Left lung (tissue), 10 donors: ENCODE measurements around the gene ALDH1A2. TPM values are rescaled to one million over a fixed set of nuclear protein-coding genes. Genes with fewer than 3 reads are reported as not detected.
"Not testable (repeated sequence)": the region's sequence is repeated elsewhere in the genome, so short reads cannot be mapped to it uniquely, and the experiment has no call there.

Experiments used
- ATAC-seq: fragments of 200-7000 bp; cut with Tn5 transposase; one replicate; pipeline ENCODE4 v1.9.1; 2020; ENCODE audit warnings: moderate library complexity
- DNase-seq, 4 donors: peaks; one replicate each; pipeline ENCODE4 v3.0.0-alpha.2; 2013 to 2020
- H3K27ac ChIP-seq, 2 donors: fragments of 200-600 bp; sonication (generic) in 1 of 2; one replicate each; pipeline versions ENCODE4 v1.5.0 to v1.8.0; 2020 to 2021
- H3K27me3 ChIP-seq, 2 donors: fragments of 200-600 bp; sonication (generic) in 1 of 2; one replicate each; pipeline versions ENCODE4 v1.5.0 to v1.8.0; 2020 to 2021
- H3K36me3 ChIP-seq, 2 donors: fragments of 200-600 bp; sonication (generic) in 1 of 2; one replicate each; pipeline versions ENCODE4 v1.5.0 to v1.8.0; 2020 to 2021
- H3K4me1 ChIP-seq, 2 donors: fragments of 200-600 bp; one replicate each; pipeline ENCODE4 v1.8.0; 2021
- H3K4me3 ChIP-seq, 2 donors: fragments of 200-600 bp; sonication (generic) in 1 of 2; one replicate each; pipeline versions ENCODE4 v1.5.0 to v1.8.0; 2020 to 2021; ENCODE audit warnings: mild to moderate bottlenecking in 1 of 2
- H3K9me3 ChIP-seq, 2 donors: fragments of 200-600 bp; sonication (generic) in 1 of 2; one replicate each; pipeline versions ENCODE4 v1.5.0 to v1.8.0; 2020 to 2021
- intact Hi-C, 2 donors: fragments of 100-400 bp; cut with DNase I; formaldehyde crosslinking; loops; one replicate each; pipeline versions ENCODE4 v1.11.2 to v1.14.2; 2022
- polyA plus RNA-seq, 6 donors: library from polyadenylated mRNA; unstranded; fragments of 120-200 nt; gene quantifications; one replicate each; pipeline ENCODE4 v1.2.1, GENCODE V29; 2013; ENCODE audit not compliant: insufficient read length in 6 of 6
- total RNA-seq, 2 donors: library from RNA; stranded (reverse); fragmentation: NEBNext Ultra II Directional; extraction: Animal tissue kit (Norgen Biotek cat#: 25700); gene quantifications; one replicate each; pipeline ENCODE4 v1.2.1, GENCODE V29; 2021
- TF ChIP-seq, protein P1 (sequence below), 2 donors: fragments of 200-600 bp; sonication (generic) in 1 of 2; IDR thresholded peaks; one replicate each; pipeline versions ENCODE4 v1.5.0 to v1.8.0; 2021; ENCODE audit warnings: antibody characterized with exemption in 2 of 2
- donor health status: DM: no; HTN: yes; CAD: no.
- donor health status: DM: no; HTN: no; CAD: no.

Gene ALDH1A2
- total and polyA plus RNA-seq, 8 donors: 3.7 to 68.2 (median 52.0) TPM

- intact Hi-C loops: no loop called here
- TF ChIP-seq, protein P1, sequence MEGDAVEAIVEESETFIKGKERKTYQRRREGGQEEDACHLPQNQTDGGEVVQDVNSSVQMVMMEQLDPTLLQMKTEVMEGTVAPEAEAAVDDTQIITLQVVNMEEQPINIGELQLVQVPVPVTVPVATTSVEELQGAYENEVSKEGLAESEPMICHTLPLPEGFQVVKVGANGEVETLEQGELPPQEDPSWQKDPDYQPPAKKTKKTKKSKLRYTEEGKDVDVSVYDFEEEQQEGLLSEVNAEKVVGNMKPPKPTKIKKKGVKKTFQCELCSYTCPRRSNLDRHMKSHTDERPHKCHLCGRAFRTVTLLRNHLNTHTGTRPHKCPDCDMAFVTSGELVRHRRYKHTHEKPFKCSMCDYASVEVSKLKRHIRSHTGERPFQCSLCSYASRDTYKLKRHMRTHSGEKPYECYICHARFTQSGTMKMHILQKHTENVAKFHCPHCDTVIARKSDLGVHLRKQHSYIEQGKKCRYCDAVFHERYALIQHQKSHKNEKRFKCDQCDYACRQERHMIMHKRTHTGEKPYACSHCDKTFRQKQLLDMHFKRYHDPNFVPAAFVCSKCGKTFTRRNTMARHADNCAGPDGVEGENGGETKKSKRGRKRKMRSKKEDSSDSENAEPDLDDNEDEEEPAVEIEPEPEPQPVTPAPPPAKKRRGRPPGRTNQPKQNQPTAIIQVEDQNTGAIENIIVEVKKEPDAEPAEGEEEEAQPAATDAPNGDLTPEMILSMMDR (IDR thresholded peaks at IDR 0.05): no peak
- ATAC-seq: no peak
Measured at GRCh38 chr15:58052334-58052733, 13.2 kb downstream of the ALDH1A2 start.

DNA sequence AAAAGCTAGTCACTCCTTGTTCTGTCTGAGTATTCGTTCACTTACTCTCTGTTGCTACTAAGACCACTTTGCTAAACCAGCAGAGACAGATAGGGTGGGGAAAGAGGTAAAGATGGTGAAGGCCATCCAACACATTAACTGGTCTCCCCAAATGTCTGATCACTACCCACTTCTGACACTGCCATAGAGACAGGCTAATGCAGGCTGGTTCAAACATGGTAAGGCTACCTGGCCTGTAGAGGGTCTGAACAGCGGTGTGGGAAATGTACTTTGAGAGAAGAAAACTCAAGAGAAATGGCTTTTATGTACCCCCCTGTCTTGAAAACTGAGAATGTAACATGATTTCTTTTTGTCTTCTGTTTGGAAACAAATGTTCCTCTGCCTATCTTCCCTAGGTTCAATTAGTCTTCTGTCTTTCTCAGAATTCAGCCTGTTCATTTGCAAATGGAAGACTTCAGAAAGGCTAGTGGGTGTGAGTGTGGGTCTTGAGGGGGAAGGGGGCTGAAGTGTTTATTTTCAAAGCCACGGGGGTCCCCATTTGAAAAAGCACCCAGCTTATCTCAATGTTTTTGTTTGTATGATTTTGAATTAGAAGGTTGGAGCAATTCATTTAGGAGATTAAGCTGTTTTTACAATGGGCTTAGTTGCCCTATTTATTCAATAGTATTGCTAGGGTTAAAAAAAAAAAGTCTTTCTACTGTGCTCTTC is 15.8 kb downstream of the ALDH1A2 start:
- Histone ChIP-seq H3K4me3 (no peak overlapping the region), H3K27me3 (peaks cover 5 to 21% of the 10 kb centered on the region in 2 donors), H3K4me1 (no peaks in the 10 kb centered on the region), H3K9me3 (no peaks in the 10 kb centered on the region), H3K27ac (no peak overlapping the region), H3K36me3 (no peaks in the 10 kb centered on the region)
- no peak for ATAC-seq
- no peak for DNase-seq
- TF ChIP-seq, protein P1 (IDR thresholded peaks at IDR 0.05): no peak
- intact Hi-C loops: no loop called here

More at GRCh38 chr15:58052334-58052733, 13.2 kb downstream of the ALDH1A2 start:
- Histone ChIP-seq H3K4me1 (no peaks in the 10 kb centered on the region), H3K9me3 (no peaks in the 10 kb centered on the region), H3K4me3 (no peak overlapping the region), H3K27ac (no peak overlapping the region), H3K36me3 (no peaks in the 10 kb centered on the region), H3K27me3 (peaks cover 5 to 16% of the 10 kb centered on the region in 2 donors)
- DNase-seq: peak in 1 of 4 donors; percentile 58

DNA sequence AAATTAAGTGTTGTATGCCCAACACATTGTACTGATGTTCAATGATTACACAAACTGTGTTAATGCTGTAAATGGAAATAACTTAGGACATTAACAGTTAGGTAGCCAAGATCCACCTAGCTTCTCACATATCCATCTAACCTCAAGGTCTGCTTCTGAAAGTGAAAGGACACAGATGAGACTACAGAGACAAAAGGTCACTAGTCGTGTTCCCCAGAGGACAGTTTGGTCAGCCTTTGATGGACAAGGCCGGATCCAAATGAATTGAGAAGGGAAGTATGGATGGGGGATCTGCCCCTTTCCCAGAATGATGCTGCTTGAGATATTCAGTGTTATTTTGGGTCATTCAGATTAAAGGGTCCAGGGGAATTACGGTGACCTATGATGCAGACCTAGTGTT is 17.2 kb downstream of the ALDH1A2 start:
- TF ChIP-seq, protein P1 (IDR thresholded peaks at IDR 0.05): no peak
- Histone ChIP-seq H3K27me3 (peaks cover 0 to 18% of the 10 kb centered on the region in 2 donors), H3K4me3 (no peak overlapping the region), H3K36me3 (no peaks in the 10 kb centered on the region), H3K4me1 (no peaks in the 10 kb centered on the region), H3K27ac (no peak overlapping the region), H3K9me3 (no peaks in the 10 kb centered on the region)
- no peak for DNase-seq
- no peak for ATAC-seq
- intact Hi-C loops: no loop called here

GRCh38 chr15:58047149-58047548 is 18.4 kb downstream of the ALDH1A2 start:
- H3K36me3 ChIP-seq: no peaks in the 10 kb centered on the region
- no peak overlapping the region for H3K27ac ChIP-seq
- no peak for ATAC-seq
- peaks cover 0 to 18% of the 10 kb centered on the region in 2 donors for H3K27me3 ChIP-seq
- intact Hi-C loops: no loop called here
- TF ChIP-seq, protein P1 (IDR thresholded peaks at IDR 0.05): no peak
- no peak for DNase-seq
- no peaks in the 10 kb centered on the region for H3K9me3 ChIP-seq
- no peak overlapping the region for H3K4me3 ChIP-seq
- H3K4me1 ChIP-seq: no peaks in the 10 kb centered on the region

GRCh38 chr15:58046467-58046866 is 19.0 kb downstream of the ALDH1A2 start:
- no peaks in the 10 kb centered on the region for H3K9me3 ChIP-seq
- no peak overlapping the region for H3K27ac ChIP-seq
- TF ChIP-seq, protein P1 (IDR thresholded peaks at IDR 0.05): no peak
- intact Hi-C loops: no loop called here
- peaks cover 0 to 18% of the 10 kb centered on the region in 2 donors for H3K27me3 ChIP-seq
- ATAC-seq (peak; percentile 39), DNase-seq (no peak)
- H3K36me3 ChIP-seq: no peaks in the 10 kb centered on the region
- H3K4me1 ChIP-seq: no peaks in the 10 kb centered on the region
- no peak overlapping the region for H3K4me3 ChIP-seq

GRCh38 chr15:58045376-58045775 is 20.1 kb downstream of the ALDH1A2 start:
- DNase-seq, ATAC-seq, H3K4me3 ChIP-seq, H3K9me3 ChIP-seq, intact Hi-C loops, H3K4me1 ChIP-seq, H3K36me3 ChIP-seq, H3K27ac ChIP-seq: not testable (repeated sequence)
- H3K27me3 ChIP-seq: peaks cover 0 to 15% of the 10 kb centered on the region in 2 donors
